ENCODE results near the gene TRIM25.

Gene TRIM25

DNA sequence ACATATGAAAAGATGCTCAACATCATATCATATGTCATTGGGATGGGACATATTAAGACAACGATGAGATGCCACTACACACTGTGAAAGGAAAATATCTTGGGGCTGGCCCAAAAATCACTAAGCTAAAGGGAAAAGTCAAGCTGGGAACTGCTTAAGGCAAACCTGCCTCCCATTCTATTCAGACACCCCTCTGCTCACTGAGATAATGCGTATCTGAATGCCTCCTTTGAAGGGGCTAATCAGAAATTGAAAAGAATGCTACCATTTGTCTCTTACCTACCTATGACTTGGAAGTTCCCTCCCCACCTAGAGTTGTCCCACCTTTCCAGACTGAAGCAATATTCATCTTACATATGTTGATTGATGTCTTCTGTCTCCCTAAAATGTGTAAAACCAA, 11.2 kb upstream of the TRIM25 start:
- Histone ChIP-seq H3K36me3 (no peaks in the 10 kb centered on the region), H3K27me3 (no peaks in the 10 kb centered on the region), H3K27ac (no peak overlapping the region), H3K4me1 (no peaks in the 10 kb centered on the region), H3K9me3 (no peaks in the 10 kb centered on the region), H3K4me3 (no peak overlapping the region)
- intact Hi-C loops (cut with DNase I; ENCODE audit: low total_unique reads), result no loop called here
- TF ChIP-seq, protein P1, sequence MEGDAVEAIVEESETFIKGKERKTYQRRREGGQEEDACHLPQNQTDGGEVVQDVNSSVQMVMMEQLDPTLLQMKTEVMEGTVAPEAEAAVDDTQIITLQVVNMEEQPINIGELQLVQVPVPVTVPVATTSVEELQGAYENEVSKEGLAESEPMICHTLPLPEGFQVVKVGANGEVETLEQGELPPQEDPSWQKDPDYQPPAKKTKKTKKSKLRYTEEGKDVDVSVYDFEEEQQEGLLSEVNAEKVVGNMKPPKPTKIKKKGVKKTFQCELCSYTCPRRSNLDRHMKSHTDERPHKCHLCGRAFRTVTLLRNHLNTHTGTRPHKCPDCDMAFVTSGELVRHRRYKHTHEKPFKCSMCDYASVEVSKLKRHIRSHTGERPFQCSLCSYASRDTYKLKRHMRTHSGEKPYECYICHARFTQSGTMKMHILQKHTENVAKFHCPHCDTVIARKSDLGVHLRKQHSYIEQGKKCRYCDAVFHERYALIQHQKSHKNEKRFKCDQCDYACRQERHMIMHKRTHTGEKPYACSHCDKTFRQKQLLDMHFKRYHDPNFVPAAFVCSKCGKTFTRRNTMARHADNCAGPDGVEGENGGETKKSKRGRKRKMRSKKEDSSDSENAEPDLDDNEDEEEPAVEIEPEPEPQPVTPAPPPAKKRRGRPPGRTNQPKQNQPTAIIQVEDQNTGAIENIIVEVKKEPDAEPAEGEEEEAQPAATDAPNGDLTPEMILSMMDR (IDR thresholded peaks at IDR 0.05), result no peak
- DNase-seq, result no peak

DNA sequence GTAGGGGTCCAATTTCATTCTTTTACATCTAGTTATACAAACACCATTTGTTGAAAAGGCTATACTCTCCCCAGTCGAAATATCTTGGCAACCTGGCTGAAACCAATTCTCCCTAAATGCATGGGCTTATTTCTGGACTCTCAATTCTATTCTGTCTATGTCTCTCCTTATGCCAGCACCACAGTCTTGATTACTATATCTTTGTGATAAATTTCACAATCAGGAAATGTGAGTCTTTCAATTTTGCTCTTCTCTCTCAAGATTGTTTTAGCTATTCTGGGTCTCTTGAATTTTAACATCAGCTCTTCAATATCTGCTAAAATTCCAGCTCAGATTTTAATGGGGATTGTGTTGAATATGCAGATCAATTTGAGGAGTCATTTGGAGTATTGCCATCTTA, 5.9 kb upstream of the TRIM25 start:
- Histone ChIP-seq H3K4me3 (no peak overlapping the region), H3K27ac (no peak overlapping the region), H3K4me1 (peaks cover 0 to 16% (median 11%) of the 10 kb centered on the region in 4 donors), H3K9me3 (no peaks in the 10 kb centered on the region), H3K36me3 (no peaks in the 10 kb centered on the region), H3K27me3 (no peaks in the 10 kb centered on the region)
- intact Hi-C loops (cut with DNase I; ENCODE audit: low total_unique reads), result no loop called here
- TF ChIP-seq, protein P1 (IDR thresholded peaks at IDR 0.05), result no peak
- no peak for DNase-seq

DNA sequence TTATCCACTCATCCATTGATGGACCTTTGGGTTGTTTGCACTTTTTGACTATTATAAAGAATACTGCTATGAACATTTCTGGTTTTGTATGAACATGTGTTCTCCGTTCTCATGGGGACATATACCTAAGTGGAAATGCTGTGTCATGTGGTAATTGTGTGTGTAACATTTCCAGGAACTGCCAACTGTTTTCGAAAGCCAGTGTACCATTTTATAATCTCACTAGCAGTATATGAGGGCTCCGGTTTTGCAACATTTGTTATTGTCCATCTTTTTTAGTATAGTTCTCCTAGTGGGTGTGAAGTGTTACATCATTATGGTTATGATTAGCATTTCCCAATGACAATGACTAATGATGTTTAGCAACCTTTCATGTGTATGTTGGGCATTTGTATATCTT, 5.1 kb upstream of the TRIM25 start:
- Histone ChIP-seq H3K4me3 (no peak overlapping the region), H3K36me3 (no peaks in the 10 kb centered on the region), H3K9me3 (no peaks in the 10 kb centered on the region), H3K4me1 (peaks cover 1 to 17% (median 11%) of the 10 kb centered on the region in 4 donors), H3K27me3 (no peaks in the 10 kb centered on the region), H3K27ac (no peak overlapping the region)
- DNase-seq, result no peak
- intact Hi-C loops (cut with DNase I; ENCODE audit: low total_unique reads), result no loop called here
- TF ChIP-seq, protein P1 (IDR thresholded peaks at IDR 0.05), result no peak

DNA sequence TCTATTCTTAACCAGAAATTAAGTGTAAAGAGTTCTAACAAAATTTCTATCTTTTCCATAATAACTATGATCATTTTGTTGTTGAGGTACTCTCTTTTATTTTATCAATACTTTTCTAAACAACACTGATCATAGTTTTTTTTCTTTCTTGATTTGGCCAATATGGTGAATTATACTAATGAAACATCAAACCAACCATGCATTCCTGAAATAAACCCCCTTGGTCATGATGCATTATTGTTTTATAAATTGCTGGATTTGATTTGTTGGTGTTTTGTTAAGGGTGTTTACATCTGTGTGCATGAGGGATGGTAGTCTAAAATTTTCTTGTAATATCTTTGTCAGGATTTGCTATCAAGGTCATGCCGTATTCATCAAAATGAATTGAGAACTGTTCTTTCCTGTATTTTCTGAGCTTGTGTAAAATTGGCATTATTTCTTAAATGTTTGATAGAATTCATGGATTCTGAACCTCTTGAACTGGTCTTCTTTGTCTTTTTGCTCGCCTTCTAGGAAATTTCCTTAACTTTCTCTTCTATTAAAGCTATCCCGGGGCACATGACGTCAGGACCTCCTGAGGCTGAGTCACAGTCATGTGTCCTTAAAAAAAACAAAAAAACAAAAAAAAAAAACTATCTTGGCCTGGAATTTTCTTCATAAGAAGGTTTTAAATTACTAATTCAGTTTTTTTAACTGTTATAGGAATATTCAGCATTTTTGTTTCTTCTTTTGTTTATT, 3.9 kb upstream of the TRIM25 start:
- intact Hi-C loops (cut with DNase I; ENCODE audit: low total_unique reads), result no loop called here
- Histone ChIP-seq H3K27ac (no peak overlapping the region), H3K9me3 (no peaks in the 10 kb centered on the region)

DNA sequence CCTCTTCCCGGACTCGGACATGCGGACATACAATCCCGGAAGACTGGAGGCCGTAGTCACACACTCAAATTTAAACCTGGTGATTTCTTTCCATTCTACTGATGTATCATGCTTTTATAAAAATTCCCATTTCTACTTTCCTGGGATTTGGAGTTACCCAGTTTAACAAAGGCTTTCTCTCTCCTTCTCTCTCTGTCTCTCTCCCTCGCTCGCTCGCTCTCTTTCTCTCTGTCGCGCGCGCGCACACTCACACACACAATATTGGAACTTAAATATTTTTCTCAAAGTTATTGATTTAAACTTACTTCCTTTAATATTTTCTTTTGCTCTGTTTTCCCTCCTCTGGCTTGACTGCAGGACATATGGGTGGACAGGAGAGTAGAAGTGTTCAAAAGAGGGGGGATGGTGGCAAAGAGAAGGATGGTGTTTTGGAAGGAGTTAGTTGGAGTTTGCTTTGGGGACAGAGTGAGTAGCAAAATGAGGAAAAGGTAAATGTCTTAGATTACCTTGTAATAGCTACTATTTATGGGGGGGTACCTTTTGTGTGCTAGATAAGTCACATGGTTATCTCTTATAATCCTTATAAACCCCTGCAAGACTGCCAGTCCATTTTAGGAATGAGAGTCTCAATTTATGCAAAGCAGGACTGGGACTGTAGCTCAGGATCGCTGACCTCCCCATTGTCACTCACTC, 878 bp upstream of the TRIM25 start:
- Histone ChIP-seq H3K27me3 (no peaks in the 10 kb centered on the region), H3K27ac (peak overlapping the region; percentile 83 to 86), H3K4me1 (peaks cover 4 to 46% (median 32%) of the 10 kb centered on the region in 4 donors), H3K4me3 (peak overlapping the region; percentile 71 to 89), H3K36me3 (no peaks in the 10 kb centered on the region), H3K9me3 (no peaks in the 10 kb centered on the region)
- DNase-seq, result no peak
- TF ChIP-seq, protein P1 (IDR thresholded peaks at IDR 0.05), result no peak
- intact Hi-C loops (cut with DNase I; ENCODE audit: low total_unique reads), result no loop called here

More for the DNA sequence above, 3.9 kb upstream of the TRIM25 start:
- H3K27me3 ChIP-seq, result no peaks in the 10 kb centered on the region
- TF ChIP-seq, protein P1 (IDR thresholded peaks at IDR 0.05), result no peak
- no peak overlapping the region for H3K4me3 ChIP-seq
- H3K4me1 ChIP-seq, result peaks cover 4 to 22% (median 16%) of the 10 kb centered on the region in 4 donors
- no peak for DNase-seq
- no peaks in the 10 kb centered on the region for H3K36me3 ChIP-seq
